RKO (cell line): ENCODE data around the gene BHLHA15.

Source experiments
- DNase-seq: peaks from one replicate; pipeline ENCODE4 v3.0.0-alpha.2; 2016; ENCODE audit warnings: low spot score

Gene BHLHA15

GRCh38 chr7:98225913-98226614 lies 14.8 kb downstream of the BHLHA15 start:
- DNase-seq = no peak

- DNase-seq = no peak
These were observed 16.7 kb downstream of the BHLHA15 start for GRCh38 chr7:98227939-98228338.

- DNase-seq = no peak
These were observed 17.6 kb downstream of the BHLHA15 start for GRCh38 chr7:98228801-98229200.

- DNase-seq = no peak
These were observed 18.2 kb downstream of the BHLHA15 start for GRCh38 chr7:98229441-98229840.

- DNase-seq = no peak
These were observed 18.9 kb downstream of the BHLHA15 start for GRCh38 chr7:98229991-98230745.

- DNase-seq = no peak
These were observed 19.7 kb downstream of the BHLHA15 start for GRCh38 chr7:98230746-98231471.

- DNase-seq = no peak
These were observed 20.4 kb downstream of the BHLHA15 start for GRCh38 chr7:98231493-98232262.

- no peak for DNase-seq
These were observed 21.0 kb downstream of the BHLHA15 start for GRCh38 chr7:98232263-98232585.

- no peak for DNase-seq
These were observed 21.6 kb downstream of the BHLHA15 start for GRCh38 chr7:98232799-98233198.

GRCh38 chr7:98233219-98234070 lies 22.2 kb downstream of the BHLHA15 start:
- DNase-seq = no peak

GRCh38 chr7:98234429-98235147 lies 23.3 kb downstream of the BHLHA15 start:
- DNase-seq = no peak

GRCh38 chr7:98235901-98236300 lies 24.7 kb downstream of the BHLHA15 start:
- no peak for DNase-seq

GRCh38 chr7:98236355-98237185 lies 25.3 kb downstream of the BHLHA15 start:
- no peak for DNase-seq

GRCh38 chr7:98238076-98238475 lies 26.8 kb downstream of the BHLHA15 start:
- DNase-seq = no peak

- DNase-seq = no peak
These were observed 27.7 kb downstream of the BHLHA15 start for GRCh38 chr7:98238976-98239375.

- DNase-seq = peak; percentile 53
These were observed 29.9 kb downstream of the BHLHA15 start for GRCh38 chr7:98240961-98241673.

- no peak for DNase-seq
These were observed 30.5 kb downstream of the BHLHA15 start for GRCh38 chr7:98241674-98242241.

- no peak for DNase-seq
These were observed 31.1 kb downstream of the BHLHA15 start for GRCh38 chr7:98242342-98242741.

- DNase-seq = no peak
These were observed 31.7 kb downstream of the BHLHA15 start for GRCh38 chr7:98242934-98243333.
